K562 (cell line): ENCODE data around the gene RRP9. TPM values are rescaled to one million over a fixed set of nuclear protein-coding genes. Genes with fewer than 3 reads are reported as not detected.
A peak's percentile ranks its signal among the peaks of the same experiment; 100 is the strongest.

Experiments
- CREM ChIP-seq: IDR thresholded peaks from 2 replicates; pipeline ENCODE4 v1.6.1; 2014; ENCODE audit warnings: antibody characterized with exemption, low read depth
- ELF1 ChIP-seq: fragments of 200-800 bp; sonication (Bioruptor generic); IDR thresholded peaks from 2 replicates; pipeline ENCODE4 v1.6.1; 2016; ENCODE audit warnings: missing genetic modification characterization, missing compliant biosample characterization
- FOXP1 ChIP-seq: sonication (generic); formaldehyde crosslinking; IDR thresholded peaks from 2 replicates; pipeline ENCODE4 v1.8.0; 2022; ENCODE audit warnings: mild to moderate bottlenecking, missing genetic modification reagents
- GABPA ChIP-seq: fragments of 200-800 bp; sonication (Bioruptor generic); conservative IDR thresholded peaks from 2 replicates; pipeline ENCODE4 v1.6.1; 2016; ENCODE audit warnings: low read depth, missing genetic modification characterization, missing compliant biosample characterization
- MLLT1 ChIP-seq, 2 experiments: fragments of 450-650 bp; IDR thresholded peaks; 2 replicates each; pipeline ENCODE4 v1.6.1; 2016
- MTA2 ChIP-seq: fragments of 450-650 bp; IDR thresholded peaks from 2 replicates; pipeline ENCODE4 v1.6.1; 2016; ENCODE audit warnings: low read depth
- NBN ChIP-seq: fragments of 450-650 bp; IDR thresholded peaks from 2 replicates; pipeline ENCODE4 v1.6.1; 2016; ENCODE audit warnings: low read depth, mild to moderate bottlenecking
- NFIC ChIP-seq: fragments of 450-650 bp; IDR thresholded peaks from 2 replicates; pipeline ENCODE4 v1.6.1; 2017; ENCODE audit warnings: mild to moderate bottlenecking, inconsistent platforms
- NR2C2 ChIP-seq, 2 experiments: fragments of 200-800 bp in 1 of 2; sonication (Bioruptor generic) in 1 of 2; sonication (generic) in 1 of 2; formaldehyde crosslinking in 1 of 2; IDR thresholded peaks; 2 replicates each; pipeline versions ENCODE4 v1.6.1 to v1.8.0; 2016 to 2022; ENCODE audit warnings: mild to moderate bottlenecking in 1 of 2, missing compliant biosample characterization in 1 of 2, missing genetic modification characterization in 1 of 2, missing genetic modification reagents in 1 of 2
- PHF8 ChIP-seq: fragments of 200-600 bp; sonication (generic); IDR thresholded peaks from 2 replicates; pipeline ENCODE4 v1.6.1; 2012; ENCODE audit warnings: mixed run types, mild to moderate bottlenecking, inconsistent platforms, low read length, moderate library complexity, borderline replicate concordance
- PKNOX1 ChIP-seq: fragments of 450-650 bp; IDR thresholded peaks from 2 replicates; pipeline ENCODE4 v1.6.1; 2016
- POLR2A ChIP-seq: fragments of 450-650 bp; conservative IDR thresholded peaks from 2 replicates; pipeline ENCODE4 v1.6.1; 2016
- POLR2AphosphoS5 ChIP-seq: IDR thresholded peaks from 2 replicates; pipeline ENCODE4 v1.6.1; 2011; ENCODE audit warnings: mild to moderate bottlenecking, low read depth, low read length, moderate library complexity; ENCODE audit not compliant: control insufficient read depth, insufficient read depth
- POLR2B ChIP-seq: fragments of 450-650 bp; IDR thresholded peaks from 2 replicates; pipeline ENCODE4 v1.6.1; 2018; ENCODE audit warnings: low read depth; ENCODE audit not compliant: partially characterized antibody
- POLR2H ChIP-seq: IDR thresholded peaks from 2 replicates; pipeline ENCODE4 v1.6.1; 2016; ENCODE audit warnings: missing genetic modification characterization, low read depth, mild to moderate bottlenecking, control low read depth, missing compliant biosample characterization, moderate library complexity
- POLR3A ChIP-seq: IDR thresholded peaks from 2 replicates; pipeline ENCODE4 v1.6.1; 2011; ENCODE audit warnings: borderline replicate concordance, mild to moderate bottlenecking, moderate library complexity; ENCODE audit not compliant: insufficient read length, insufficient read depth; ENCODE audit errors: extremely low read depth
- PPARD ChIP-seq: fragments of 250-450 bp; sonication (Bioruptor Pico); IDR thresholded peaks from 2 replicates; pipeline ENCODE4 v1.8.0; 2022; ENCODE audit warnings: inconsistent platforms, mild to moderate bottlenecking, moderate library complexity
- SMARCA4 ChIP-seq: fragments of 450-650 bp; IDR thresholded peaks from 2 replicates; pipeline ENCODE4 v1.6.1; 2016
- SUPT5H ChIP-seq: fragments of 450-650 bp; IDR thresholded peaks from 2 replicates; pipeline ENCODE4 v1.6.1; 2016
- TAF1 ChIP-seq: IDR thresholded peaks from 2 replicates; pipeline ENCODE4 v1.6.1; 2011; ENCODE audit warnings: mild to moderate bottlenecking, low read length, moderate library complexity; ENCODE audit not compliant: insufficient read depth, control insufficient read depth, severe bottlenecking; ENCODE audit errors: extremely low read depth
- TAF9B ChIP-seq: fragments of 450-650 bp; IDR thresholded peaks from 2 replicates; pipeline ENCODE4 v1.6.1; 2018; ENCODE audit warnings: mild to moderate bottlenecking; ENCODE audit not compliant: partially characterized antibody
- YY1 ChIP-seq, 3 experiments: IDR thresholded peaks; 2 replicates each; pipeline ENCODE4 v1.6.1; 2011; ENCODE audit warnings: low read length in 2 of 3, mild to moderate bottlenecking in 2 of 3, moderate library complexity in 2 of 3, borderline replicate concordance in 1 of 3, control low read depth in 1 of 3, low read depth in 1 of 3; ENCODE audit not compliant: insufficient read depth in 3 of 3, insufficient replicate concordance in 2 of 3, control insufficient read depth in 1 of 3, insufficient read length in 1 of 3; ENCODE audit errors: extremely low read depth in 1 of 3
- ZFX ChIP-seq: sonication (generic); formaldehyde crosslinking; IDR thresholded peaks from 2 replicates; pipeline ENCODE4 v1.8.0; 2022; ENCODE audit warnings: mild to moderate bottlenecking, missing genetic modification reagents, moderate library complexity
- ZSCAN32 ChIP-seq: fragments of 450-650 bp; formaldehyde crosslinking; IDR thresholded peaks from 2 replicates; pipeline ENCODE4 v1.4.0; 2020; ENCODE audit warnings: mild to moderate bottlenecking, moderate library complexity
- polyA plus RNA-seq, 8 experiments: library from polyadenylated mRNA; depleted of rRNA in 4 of 8; stranded (reverse) in 5 of 8; unstranded in 3 of 8; fragments of >200 nt; fragmentation: Nextera tagmentation in 2 of 8; fragmentation: Illumina TruSeq in 1 of 8; extraction: Ambion mirVana in 2 of 8; extraction: Trizol in 1 of 8; gene quantifications; 2 replicates each; pipeline versions ENCODE4 v1.2.1 to v1.2.3, GENCODE V29; 2011 to 2014; ENCODE audit warnings: inconsistent platforms in 1 of 8, missing spikeins in 1 of 8
- total RNA-seq, 7 experiments: library from RNA; depleted of rRNA in 6 of 7; stranded (reverse); fragments of >200 nt in 6 of 7; fragmentation: Illumina TruSeq in 2 of 7; extraction: Trizol in 2 of 7; gene quantifications; 2 replicates each; pipeline versions ENCODE4 v1.2.1 to v1.2.3, GENCODE V29; 2011 to 2021; ENCODE audit warnings: low replicate concordance in 1 of 7

Gene RRP9
- total and polyA plus RNA-seq, 9 of the 15 experiments (the other 6 are each of a cell fraction or from before 2014, with no cell fraction given) = 5.2 to 67.0 (median 45.9) TPM

- TF ChIP-seq SMARCA4 (0 out of 2 replicates have a peak, but pooled peaks have one; percentile 21), GABPA (tag) (peak; percentile 48), NBN (0 out of 2 replicates have a peak, but pooled peaks have one; percentile 3), PKNOX1 (no peak), POLR3A (no peak), POLR2B (peak; percentile 93), ELF1 (tag) (peak; percentile 37; the same call in 1 of the 2 replicates), TAF1 (peak; percentile 7), POLR2AphosphoS5 (peak; percentile 3; the same call in 1 of the 2 replicates), ZFX (no peak), YY1 (IDR thresholded peaks at IDR 0.05; ENCODE audit: borderline replicate concordance in 1 of 3, control insufficient read depth in 1 of 3, extremely low read depth in 1 of 3, insufficient read depth in 3 of 3, insufficient read length in 1 of 3, insufficient replicate concordance in 2 of 3, low read depth in 1 of 3, low read length in 2 of 3) (peak in 2 of 3 experiments; percentile 30 to 62), TAF9B (peak; percentile 26), CREM (peak; percentile 57), POLR2H (tag) (peak; percentile 92), FOXP1 (CRISPR knock-in tag) (no peak), MTA2 (0 out of 2 replicates have a peak, but pooled peaks have one; percentile 10), PPARD (CRISPR knock-in tag) (no peak), NFIC (0 out of 2 replicates have a peak, but pooled peaks have one; percentile 23), ZSCAN32 (CRISPR knock-in tag) (no peak), MLLT1 (IDR thresholded peaks at IDR 0.05) (peak; percentile 59 to 67; a peak in 2 of 4 replicates), PHF8 (peak; percentile 56), NR2C2 (CRISPR knock-in tag; IDR thresholded peaks at IDR 0.05) (no peak), NR2C2 (tag; IDR thresholded peaks at IDR 0.05) (peak; percentile 71), SUPT5H (peak; percentile 95), POLR2A (peak; percentile 95)
Observed at GRCh38 chr3:51983578-51984268, 42.0 kb upstream of the RRP9 start (continued).
